Stimulated activated CD8-positive, alpha-beta memory T cell treated with anti-CD3 and anti-CD28 coated beads, Interleukin-7, amount 100 ng/mL, for 4 hours (primary cell): ENCODE results near the gene CDT1.
"Not testable (repeated sequence)": the region's sequence is repeated elsewhere in the genome, so short reads cannot be mapped to it uniquely, and the experiment has no call there.

ENCODE experiments used
- DNase-seq, 2 donors: peaks; one replicate each; pipeline ENCODE4 v3.0.0-alpha.2; 2020; ENCODE audit warnings: low read depth in 2 of 2

The CDT1 gene

DNA sequence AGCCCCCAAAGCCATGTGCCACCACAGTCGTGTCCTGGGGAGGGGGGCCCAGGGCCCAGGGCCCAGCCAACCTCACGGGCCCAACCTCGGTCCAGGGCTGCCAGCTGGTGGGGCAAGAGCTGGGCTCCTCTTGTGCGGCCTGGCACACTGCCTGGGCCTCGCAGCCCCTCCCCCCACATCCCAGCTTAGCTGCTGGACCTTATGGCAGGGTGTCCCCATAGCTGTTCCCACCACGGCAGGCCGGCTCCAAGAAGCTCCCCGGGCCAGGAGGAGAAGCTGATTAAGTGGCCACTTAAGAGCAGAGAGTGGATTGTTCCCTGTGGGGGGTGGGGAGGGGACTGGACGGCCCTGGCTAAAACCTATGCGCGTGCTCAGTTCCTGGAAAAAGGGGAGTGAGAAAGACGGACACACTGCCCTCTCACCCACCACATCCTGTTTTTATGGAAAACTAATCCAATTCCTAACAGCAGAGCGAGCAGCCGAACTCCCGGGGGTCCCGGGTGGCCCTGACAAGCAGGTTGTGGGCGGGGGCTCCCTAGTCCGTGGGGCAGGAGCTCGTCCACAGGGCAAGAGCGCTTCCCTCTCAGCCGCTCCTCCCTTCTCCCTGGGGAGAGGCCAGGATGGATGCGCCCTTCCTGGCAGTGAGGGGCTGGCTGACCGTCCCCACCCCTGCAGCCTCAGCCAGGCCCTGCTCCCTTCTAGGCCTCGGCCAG is 35.4 kb upstream of the CDT1 start:
- no peak for DNase-seq

GRCh38 chr16:88769617-88770460 is 33.8 kb upstream of the CDT1 start:
- no peak for DNase-seq

- no peak for DNase-seq
Measured at GRCh38 chr16:88770461-88771293, 32.9 kb upstream of the CDT1 start.

GRCh38 chr16:88771294-88771772 is 32.3 kb upstream of the CDT1 start:
- DNase-seq, result no peak

- not testable (repeated sequence) for DNase-seq
Measured at GRCh38 chr16:88771781-88772180, 31.8 kb upstream of the CDT1 start.

DNA sequence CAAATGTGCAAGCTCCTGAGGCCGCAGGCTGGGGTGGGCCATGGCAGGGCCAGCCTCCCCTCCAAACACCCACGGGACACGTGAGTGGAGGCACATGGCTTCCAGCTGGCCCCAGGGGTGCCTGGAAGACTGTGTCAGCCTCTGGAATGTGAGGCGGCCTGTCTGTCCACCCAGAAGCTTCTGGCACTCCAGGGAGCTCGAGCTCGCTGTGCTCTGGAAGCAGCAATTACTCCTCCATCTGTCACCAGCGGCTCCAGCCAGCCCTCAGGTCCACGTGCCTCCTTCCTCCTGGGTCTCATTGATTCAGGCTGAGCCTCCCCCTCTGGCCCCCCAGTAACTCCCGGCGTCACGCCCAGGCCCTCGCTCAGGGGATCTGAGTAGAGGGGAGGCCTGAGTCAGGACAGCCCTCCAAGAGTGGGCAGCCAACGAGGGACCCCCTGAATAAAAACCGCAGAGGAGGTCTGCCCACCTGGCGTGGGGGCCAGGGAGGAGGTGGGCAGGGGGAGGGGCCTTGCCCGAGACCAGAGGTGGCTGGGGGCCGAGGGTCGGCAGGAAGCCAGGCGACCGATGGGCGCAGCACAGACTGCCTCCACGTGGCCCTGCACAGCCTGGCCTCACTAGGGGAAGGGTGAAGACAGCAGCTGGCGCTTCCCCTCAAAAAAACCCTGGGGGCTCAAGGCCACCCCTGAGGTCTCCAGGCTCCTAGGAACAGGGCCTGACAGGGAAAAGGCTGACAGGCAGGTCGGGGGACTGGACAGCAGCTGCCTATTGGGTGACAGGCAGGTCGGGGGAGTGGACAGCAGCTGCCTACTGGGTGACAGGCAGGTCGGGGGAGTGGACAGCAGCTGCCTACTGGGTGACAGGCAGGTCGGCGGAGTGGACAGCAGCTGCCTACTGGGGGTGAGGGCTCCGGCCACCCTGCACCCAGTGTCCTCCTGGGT is 30.4 kb upstream of the CDT1 start:
- DNase-seq, result no peak

DNA sequence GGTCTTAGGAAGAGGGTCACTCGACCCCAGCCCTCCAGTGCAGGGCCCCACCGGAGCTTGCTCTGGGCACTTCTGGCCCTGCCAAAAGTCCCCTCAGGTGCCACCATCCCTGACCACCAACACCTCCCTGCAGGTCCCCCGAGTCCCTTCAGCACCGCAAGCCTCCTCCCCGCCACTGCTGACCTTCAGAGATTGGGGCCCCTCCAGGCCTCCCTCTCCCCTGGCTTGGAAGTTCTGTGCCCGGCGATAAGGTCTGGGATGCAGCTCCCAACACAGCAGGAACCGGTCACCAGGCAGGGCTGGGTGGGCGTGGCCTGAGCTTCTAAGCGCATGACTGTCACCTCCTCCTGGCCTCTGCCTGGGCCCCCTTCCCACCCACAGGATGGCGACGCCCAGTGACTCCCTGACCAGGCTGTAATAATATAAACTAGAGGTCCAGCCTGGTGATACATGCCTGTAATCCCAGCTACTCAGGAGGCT is 29.7 kb upstream of the CDT1 start:
- no peak for DNase-seq

GRCh38 chr16:88774544-88775393 is 28.8 kb upstream of the CDT1 start:
- DNase-seq, result no peak

DNA sequence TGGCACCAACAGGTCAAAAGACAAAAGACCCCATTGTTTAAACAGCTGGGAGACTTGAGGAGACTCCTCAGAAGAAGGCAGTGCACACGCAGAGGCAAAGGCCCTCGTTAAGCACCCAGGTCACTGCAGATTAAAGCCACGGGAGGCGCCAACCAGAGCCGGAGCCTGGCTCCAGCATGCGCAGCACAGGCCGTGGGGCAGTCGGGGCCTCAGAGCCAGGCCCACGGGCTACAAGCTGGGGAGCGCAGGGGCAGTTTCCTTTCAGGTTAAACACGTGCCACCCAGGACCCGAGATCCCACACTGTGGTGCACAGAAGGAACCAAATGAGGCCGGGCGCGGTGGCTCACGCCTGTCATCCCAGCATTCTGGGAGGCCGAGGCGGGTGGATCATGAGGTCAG is 27.8 kb upstream of the CDT1 start:
- DNase-seq, result no peak

- DNase-seq, result no peak
Measured at GRCh38 chr16:88777471-88778270, 25.9 kb upstream of the CDT1 start.

- no peak for DNase-seq
Measured at GRCh38 chr16:88778271-88778525, 25.4 kb upstream of the CDT1 start.

GRCh38 chr16:88778541-88779065 is 25.0 kb upstream of the CDT1 start:
- DNase-seq, result no peak

GRCh38 chr16:88779406-88780141 is 24.0 kb upstream of the CDT1 start:
- no peak for DNase-seq

- DNase-seq, result no peak
Measured at GRCh38 chr16:88780142-88781062, 23.2 kb upstream of the CDT1 start.

DNA sequence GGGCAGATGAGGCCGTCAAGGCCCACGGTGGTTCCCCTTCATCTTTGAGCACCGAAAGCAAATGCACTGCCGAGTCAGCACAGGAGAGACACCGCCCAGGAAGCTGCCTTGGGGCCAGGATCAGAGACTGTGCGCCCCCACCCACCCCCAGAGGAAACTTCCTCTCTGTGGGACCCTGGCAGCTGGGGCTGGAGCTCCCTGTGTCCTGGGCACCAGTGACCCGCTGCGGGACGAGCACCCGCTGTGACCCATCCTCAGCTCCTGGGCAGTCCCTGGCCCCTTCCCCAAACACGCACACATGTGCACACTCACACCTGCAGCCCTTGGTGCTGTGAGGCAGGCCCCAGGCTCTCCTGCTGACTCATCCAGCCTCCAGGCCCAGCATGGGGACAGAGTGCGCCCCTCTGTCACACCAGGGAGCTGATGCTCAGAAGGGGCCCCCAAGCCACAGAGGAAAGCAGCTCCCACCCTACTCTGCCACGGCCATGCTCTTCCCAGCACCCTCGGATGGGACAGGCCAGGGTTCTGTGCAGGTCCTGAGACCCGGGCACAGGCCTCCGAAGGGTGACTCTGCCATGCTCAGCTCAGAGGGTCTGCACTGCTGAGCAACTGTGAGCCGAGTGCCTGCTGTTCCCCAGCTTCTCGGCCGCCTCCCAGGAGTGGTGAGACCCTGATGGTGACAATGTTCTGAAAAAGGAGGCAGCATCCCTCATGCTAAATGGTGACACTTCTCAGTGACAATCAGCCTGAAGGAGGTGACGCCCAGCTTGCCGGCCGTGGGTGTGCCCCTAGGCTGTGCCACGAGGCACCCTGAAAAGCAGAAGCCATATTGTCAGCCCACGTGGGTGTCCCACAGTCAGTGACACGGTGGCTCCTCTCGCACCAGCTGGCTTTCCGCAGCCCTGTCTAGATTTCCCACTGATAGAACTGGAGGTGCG is 22.2 kb upstream of the CDT1 start:
- peak; percentile 67 to 73 for DNase-seq
